C1 segment of cervical spinal cord (tissue), 14 donors: Measurements from ENCODE around the gene EIF1B.
"Not testable (repeated sequence)": the region's sequence is repeated elsewhere in the genome, so short reads cannot be mapped to it uniquely, and the experiment has no call there.

ENCODE experiments used
- DNase-seq, 14 donors: peaks; one replicate each; lab custom pipeline; 2025; lab: John Stamatoyannopoulos, UW

Gene EIF1B

DNA sequence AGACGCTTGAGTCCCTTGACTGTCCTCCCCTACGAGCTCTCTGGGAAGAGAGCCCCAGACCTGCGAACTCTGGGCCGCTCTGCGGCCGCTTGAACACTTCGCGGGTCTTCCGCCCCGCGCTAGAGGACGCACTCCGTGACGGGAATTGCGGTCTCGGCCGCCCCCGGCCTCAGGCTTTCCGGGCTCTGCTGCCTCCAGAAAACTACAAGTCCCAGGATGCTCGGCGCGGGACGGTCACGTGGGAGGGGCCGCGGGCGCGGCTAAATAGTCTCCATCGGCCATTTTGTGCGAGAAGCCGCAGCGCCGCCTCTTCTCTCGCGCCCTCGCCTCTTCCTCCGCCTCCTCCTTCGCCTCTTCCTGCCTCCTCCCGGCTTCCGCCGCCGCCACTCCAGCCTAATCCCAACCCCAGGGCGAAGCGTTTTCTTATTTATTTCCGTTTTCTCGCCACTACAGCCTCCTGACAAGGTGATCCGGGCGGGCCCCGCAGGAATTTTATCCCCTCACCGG lies at the start of gene EIF1B:
EIF1B (plus strand) TSS at position 290 of the 507 bp plus-strand sequence. CDS start 235 bp downstream, outside the sequence.
- DNase-seq, result peak; percentile 90 to 99 (median 97)

DNA sequence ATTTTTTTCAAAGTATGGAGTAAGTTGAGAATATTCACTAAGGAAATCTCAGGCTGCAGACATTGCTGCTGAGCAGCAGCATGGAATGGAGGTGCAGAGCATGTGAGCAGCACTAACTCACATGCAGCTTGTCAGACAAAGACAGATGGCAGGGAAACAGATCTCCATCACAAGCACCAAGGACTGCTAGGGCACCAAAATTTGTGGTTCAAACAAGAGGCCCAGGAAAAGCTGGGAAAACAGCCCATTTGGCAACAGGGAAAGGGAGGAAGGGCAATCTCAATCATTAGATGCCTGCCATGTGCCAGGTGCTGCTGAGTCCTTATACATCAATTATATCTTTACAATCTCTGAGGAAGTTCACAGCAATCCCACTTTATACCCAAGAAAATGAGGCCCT lies 47.2 kb upstream of the EIF1B start:
- DNase-seq, result peak in 1 of 14 donors; percentile 52

DNA sequence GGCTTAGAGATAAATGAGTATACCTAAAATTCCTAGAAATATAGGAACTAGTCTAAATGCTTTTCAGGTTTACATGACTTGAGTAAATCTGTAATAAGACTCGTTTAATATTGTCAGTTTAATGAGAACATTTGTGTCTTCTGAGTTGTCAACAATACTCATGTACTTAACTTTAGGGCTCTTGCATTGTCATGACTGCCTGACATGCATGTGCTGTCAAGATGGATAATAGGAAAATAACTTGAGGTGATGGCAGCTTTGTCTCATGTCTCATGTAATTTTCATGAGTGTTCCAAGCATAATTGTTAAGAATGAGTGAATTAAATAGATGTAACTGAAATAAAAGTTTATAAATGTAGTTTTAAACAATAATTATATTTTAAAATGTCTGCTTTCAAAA lies 45.1 kb upstream of the EIF1B start:
- no peak for DNase-seq

GRCh38 chr3:40265181-40265580 lies 44.3 kb upstream of the EIF1B start:
- DNase-seq, result no peak

DNA sequence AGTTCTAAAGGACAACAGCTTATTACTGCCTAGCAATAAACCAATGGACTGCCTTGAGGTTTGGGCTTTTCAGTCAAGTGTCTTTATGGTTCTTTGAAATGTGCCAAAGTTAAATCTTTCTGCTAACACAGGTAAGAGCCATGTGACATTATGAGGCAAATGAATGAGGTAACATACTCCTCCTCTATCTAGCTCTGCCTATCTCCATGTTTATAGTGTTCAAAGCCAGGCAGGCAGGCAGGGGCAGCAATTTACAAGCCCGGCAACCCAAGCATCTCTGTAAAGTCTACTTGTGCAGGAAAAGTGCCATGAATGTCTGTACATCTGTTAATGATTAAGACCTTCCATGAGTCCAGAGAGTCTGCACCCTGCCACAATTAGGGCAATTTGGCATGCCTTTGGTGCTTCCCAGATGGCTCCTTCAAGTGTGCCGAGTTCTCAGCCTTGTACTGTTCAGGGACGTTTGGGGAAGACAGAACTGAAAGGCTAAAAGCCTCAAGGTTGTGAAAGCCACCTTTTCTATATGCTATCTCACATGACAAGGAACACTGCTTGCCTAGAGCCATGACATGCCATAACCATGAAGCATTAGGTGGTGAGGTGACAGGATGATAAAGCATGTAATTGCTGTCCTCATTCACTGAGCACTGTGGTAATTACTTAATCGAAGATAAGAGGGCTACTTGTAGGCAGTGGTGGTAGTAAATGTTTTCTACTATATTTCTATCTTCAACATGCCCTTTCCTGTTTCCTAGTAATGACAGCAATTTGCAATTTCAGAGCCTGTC lies 41.4 kb upstream of the EIF1B start:
- DNase-seq, result no peak

GRCh38 chr3:40268802-40269524 lies 40.5 kb upstream of the EIF1B start:
- DNase-seq, result peak in 7 of 14 donors; percentile 7 to 35 (median 18)

DNA sequence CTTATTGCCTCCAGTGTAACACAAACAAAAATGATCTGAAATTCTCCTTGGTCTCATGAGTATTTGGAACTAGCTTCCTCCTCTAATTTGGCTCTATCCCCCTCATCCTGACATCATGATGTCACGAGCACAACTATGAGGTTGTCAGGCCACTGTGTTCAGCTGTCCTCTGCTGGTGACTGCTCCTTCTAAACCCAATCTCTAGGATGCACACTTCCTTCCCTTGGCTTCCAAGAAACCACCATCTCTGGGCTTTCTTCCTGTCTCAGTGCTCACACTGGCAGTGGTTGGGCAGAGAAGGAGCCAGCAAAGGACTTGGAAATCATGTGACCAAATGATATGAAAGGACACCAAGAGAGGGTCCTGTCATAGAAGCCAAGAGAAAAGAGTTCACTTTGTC lies 30.7 kb upstream of the EIF1B start:
- no peak for DNase-seq

DNA sequence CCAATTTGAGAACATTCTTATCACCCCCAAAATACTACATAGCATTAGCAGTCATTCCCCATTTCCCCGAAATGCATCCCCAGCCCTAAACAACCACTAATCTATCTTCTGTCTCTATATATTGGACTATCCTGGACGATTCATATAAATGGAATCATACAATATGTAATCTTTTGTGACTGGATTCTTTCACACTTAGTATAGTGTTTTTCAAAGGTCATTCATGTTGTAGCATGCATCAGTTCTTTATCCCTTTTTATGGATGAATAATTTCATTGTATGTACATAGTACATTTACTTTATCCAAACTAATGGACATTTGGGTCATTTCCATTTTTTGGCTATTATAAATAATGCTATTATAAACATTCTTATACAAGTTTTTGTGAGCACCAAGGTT lies 27.5 kb upstream of the EIF1B start:
- DNase-seq, result no peak

DNA sequence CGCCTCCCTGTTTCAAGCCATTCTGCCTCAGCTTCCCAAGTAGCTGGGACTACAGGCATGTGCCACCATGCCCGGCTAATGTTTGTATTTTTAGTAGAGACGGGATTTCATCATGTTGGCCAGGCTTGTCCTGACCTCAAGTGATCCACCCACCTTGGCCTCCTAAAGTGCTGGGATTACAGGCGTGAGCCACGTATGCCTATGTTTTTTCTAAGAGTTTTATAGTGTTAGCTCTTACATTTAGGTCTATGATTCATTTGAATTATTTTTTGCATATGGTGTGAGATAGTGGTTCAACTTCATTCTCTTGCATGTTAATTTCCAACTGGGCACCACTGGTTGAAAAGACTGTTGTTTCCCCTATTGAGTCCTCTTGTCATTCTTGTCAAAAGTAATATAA lies 26.4 kb upstream of the EIF1B start:
- DNase-seq, result not testable (repeated sequence)

GRCh38 chr3:40287248-40287647 lies 22.3 kb upstream of the EIF1B start:
- DNase-seq, result no peak

- DNase-seq, result no peak
Measured at GRCh38 chr3:40290396-40290795, 19.1 kb upstream of the EIF1B start.

DNA sequence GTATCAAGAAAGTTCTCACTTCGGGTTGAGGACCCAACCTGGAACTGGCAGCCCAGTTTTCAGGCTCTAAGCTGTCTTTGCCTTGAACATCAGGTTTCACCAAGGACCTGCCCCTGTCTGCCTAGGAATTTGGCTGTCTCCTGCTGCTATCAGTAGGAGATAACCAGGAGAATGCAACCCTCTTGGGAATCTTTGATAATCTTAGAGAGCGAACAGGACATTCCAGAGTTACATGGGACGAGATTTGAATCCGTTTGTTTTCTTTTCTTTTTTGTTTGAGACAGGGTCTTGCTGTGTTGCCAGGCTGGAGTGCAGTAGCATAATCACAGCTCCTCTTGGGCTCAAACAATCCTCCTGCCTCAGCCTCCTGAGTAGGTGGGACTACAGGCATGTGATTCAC lies 18.0 kb upstream of the EIF1B start:
- DNase-seq, result no peak

DNA sequence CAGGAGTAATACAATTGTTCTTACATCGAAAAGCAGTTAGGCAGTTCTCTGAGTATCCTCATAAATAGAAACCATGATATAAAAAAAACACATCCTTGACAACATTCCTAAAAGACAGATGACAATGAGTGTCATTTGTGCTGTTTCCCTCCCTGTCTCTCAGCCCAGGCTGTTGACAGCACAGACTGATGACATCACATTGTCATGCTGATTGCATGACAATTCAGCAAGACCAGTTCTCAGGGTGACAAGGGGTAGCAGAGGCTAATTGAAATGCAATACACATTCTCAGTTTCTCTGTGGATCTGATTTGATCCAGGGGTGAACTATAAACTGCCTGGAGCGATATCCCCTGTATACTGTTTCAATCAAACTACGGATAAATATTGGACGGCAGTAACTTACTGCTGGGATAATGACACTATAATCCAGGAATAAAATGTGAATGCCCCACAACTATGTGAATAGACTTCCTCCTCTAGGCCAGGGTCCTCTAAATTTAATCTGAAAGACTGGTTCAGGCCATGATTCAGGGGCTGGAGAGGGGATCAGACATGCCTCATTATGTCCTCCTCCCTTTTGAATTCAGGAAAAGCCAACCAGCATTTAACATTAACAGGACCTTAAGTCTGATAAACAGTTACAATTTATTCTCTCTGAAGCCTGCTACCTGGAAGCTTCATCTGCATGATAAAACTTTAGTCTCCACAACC lies 16.7 kb upstream of the EIF1B start:
- peak in 4 of 14 donors; percentile 13 to 34 (median 17) for DNase-seq

GRCh38 chr3:40294434-40294833 lies 15.1 kb upstream of the EIF1B start:
- no peak for DNase-seq

GRCh38 chr3:40298075-40298474 lies 11.4 kb upstream of the EIF1B start:
- no peak for DNase-seq

DNA sequence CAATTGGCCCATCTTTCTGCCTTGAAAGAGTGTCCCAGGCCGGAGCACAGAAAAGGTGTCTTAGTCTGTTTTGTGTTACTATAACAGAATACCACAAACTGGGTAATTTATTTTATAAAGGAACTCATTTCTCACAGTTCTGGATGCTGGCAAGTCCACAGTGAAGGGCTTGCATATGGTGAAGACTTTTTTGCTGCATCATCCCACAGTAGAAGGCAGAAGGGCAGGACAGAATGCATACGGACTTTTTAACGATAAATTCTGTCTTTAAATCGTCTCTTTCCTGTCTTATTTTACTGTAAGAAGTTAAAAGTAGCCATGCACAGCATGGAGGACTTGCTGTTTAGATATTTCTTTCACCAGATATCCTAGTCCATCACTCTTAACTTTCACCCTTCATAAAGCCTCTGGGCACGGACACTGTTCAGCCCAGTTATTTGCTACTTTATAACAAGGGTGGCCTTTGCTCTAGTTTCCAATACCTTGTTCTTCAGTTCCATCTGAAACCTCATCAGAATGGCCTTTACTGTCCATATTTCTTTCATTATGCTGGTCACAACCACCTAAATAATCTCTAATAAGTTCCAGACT lies 10.3 kb upstream of the EIF1B start:
- no peak for DNase-seq

DNA sequence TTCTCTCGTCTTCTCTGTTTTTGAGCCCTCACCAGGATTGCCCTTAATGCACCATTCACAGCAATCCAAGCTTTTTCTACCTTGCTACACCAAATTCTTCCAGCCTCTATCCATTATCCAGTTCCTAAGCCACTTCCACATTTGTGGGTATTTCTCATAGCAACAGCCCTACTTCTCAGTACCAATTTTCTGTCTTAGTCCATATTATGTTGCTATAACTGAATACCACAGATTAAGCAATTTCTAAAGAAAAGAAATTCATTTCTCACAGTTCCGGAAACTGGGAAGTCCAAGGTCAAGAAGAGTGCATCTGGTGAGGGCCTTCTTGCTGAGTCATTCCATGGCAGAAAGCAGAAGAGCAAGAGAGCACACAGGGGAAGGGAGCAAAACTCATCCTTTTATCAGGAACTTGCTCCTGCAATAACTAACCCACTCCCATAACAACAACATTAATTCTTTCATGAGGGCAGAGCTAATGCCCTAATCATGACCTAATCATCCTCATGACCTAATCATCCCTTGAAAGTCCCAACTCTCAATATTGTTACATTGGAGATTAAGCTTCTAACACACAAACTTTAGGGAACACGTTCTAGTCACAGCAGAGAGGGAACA lies 9.7 kb upstream of the EIF1B start:
- DNase-seq, result no peak

DNA sequence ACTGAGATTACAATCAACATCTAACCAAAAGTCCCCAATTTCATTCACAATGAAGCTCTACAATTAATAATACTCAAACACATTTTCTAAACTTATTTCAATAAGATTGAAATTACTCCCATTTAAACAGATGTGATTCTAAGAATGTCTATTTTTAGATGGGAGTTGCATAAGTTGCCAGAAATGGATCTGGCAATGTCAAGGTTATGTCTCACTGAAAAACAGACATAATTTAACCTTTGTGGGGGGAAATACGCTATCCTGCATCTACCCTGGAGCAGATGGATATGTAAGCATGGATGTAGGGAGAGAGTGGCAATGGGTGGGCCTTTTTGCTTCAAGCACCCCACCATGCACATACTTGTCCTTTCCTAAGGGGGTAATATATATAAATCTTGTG lies 6.7 kb upstream of the EIF1B start:
- no peak for DNase-seq

DNA sequence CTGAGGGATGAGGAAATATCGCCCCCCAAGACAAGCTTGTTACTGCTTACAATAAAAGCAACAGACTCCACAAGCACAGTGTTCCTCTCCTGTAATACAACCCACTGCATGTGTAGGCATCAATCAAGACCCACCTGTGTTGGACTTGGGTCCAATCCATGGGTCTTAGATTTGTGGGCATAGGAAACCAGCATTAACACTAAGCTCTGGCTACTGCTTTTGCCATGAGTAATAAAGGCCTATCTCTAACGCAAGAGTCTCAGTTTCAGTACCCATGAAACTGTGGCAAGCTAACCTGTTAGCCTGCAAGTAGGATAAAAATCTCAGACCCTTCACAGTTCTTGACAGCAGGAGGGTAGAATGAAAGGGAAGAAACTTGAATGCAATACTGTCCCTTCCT lies 5.2 kb upstream of the EIF1B start:
- no peak for DNase-seq

DNA sequence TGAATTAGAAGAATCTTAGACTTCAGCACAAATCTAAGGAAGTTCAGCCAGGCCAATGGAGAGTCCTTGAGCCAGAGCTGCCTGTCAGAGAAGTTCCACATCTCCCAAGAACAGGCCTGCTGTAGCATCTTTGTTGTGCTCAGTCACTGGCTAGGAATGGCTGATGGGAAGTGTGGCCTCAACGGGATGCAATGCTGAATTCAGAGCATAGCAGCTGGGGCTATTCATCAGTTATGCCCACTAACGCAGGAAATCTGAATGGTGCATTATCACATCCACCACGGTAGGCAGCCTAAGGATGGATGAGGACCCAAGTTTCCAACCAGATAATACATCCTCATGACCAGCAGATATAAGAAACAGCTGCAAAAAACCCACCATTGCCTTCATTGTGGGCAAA lies 3.2 kb upstream of the EIF1B start:
- no peak for DNase-seq

- no peak for DNase-seq
Measured at GRCh38 chr3:40307176-40307575, 2.3 kb upstream of the EIF1B start.
